SK-N-MC (cell line): ENCODE measurements around the gene CLEC4D.

Experiments used
- EZH2 ChIP-seq: fragments of 200-600 bp; sonication (generic); IDR thresholded peaks from one replicate; pipeline ENCODE4 v1.6.1; 2017; ENCODE audit warnings: antibody characterized with exemption
- POLR2AphosphoS5 ChIP-seq: IDR thresholded peaks from 2 replicates; pipeline ENCODE4 v1.6.1; 2012; ENCODE audit warnings: mild to moderate bottlenecking, low read depth, low read length, borderline replicate concordance

DNA sequence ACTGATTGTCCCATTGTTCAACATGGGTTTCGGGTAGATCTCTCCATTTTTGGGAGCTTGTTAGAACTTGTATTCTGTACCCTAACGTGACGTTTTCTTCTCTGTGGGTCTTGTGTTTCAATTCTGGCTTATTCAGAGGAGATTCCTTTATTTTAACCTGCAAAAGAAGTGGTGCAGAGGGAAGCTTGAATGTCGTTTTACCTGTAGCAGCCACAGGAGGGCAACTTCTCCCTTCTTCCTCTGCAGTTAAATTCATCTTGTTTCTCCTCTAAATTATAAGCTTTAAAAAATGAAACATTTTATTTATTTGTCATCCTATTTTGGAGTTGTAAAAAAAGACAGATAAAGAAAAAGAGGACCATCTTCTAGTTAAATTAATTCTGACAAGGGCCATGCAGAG lies 13.7 kb upstream of the CLEC4D start:
- no peak for TF ChIP-seq POLR2AphosphoS5
- TF ChIP-seq EZH2 = no peak
